ENCODE measurements around the gene MEGF11.

- no peak for TF ChIP-seq EP300 (IDR thresholded peaks at IDR 0.05)
- no peak for TF ChIP-seq CTCF (IDR thresholded peaks at IDR 0.05)
- no peak for TF ChIP-seq POLR2A (IDR thresholded peaks at IDR 0.05)
Measured at GRCh38 chr15:66161108-66161507, 92.4 kb downstream of the MEGF11 start.
